HCT116 (cell line): ENCODE data around the gene CTRL. TPM values are rescaled to one million over a fixed set of nuclear protein-coding genes. Genes with fewer than 3 reads are reported as not detected.

Experiments
- ATAC-seq: fragments of 200-7000 bp; cut with Tn5 transposase; 2 replicates; pipeline ENCODE4 v1.9.1; 2020; ENCODE audit warnings: mild to moderate bottlenecking, moderate library complexity
- BruUV-seq: library from RNA; stranded (reverse); fragments of 400-500 nt; replicated peaks from 2 replicates; lab custom pipeline; 2021; lab: Mats Ljungman, UMichigan
- CTCF ChIA-PET: fragments of 300-600 bp; sonication (Branson Sonifier 250); formaldehyde crosslinking; loops from one replicate; lab custom pipeline; 2021; ENCODE audit warnings: antibody characterized with exemption; lab: Charles Lee
- POLR2A ChIA-PET: fragments of 300-600, 350-600 bp; sonication (Branson Sonifier 250); formaldehyde crosslinking; loops from one replicate; lab custom pipeline; 2021; ENCODE audit warnings: antibody characterized with exemption; lab: Charles Lee
- RAD21 ChIA-PET, 2 experiments: fragments of 300-600 bp; sonication (Branson Sonifier 250); formaldehyde crosslinking; loops; one replicate each; lab custom pipeline; 2023; ENCODE audit warnings: low total read pairs in 2 of 2; ENCODE audit not compliant: uncharacterized antibody in 2 of 2, unreplicated experiment in 2 of 2, low non-redundant PET in 1 of 2; lab: Charles Lee
- DNase-seq: peaks from one replicate; pipeline ENCODE4 v3.0.0-alpha.2; 2010; ENCODE audit warnings: low read depth, low spot score
- H2AFZ ChIP-seq: fragments of 200-600 bp; shearing (Covaris generic), sonication (generic); 2 replicates; pipeline ENCODE4 v1.6.1; 2017; ENCODE audit warnings: low read depth, mixed run types, mixed read lengths, antibody characterized with exemption, low read length; ENCODE audit not compliant: poor library complexity, severe bottlenecking
- H3K27ac ChIP-seq: 2 replicates; pipeline ENCODE4 v1.5.1; 2012; ENCODE audit warnings: low read depth, low read length
- H3K27me3 ChIP-seq: fragments of 200-600 bp; sonication (generic); 2 replicates; pipeline ENCODE4 v1.6.1; 2016; ENCODE audit warnings: mixed run types, low read length, mixed read lengths; ENCODE audit not compliant: insufficient read depth
- H3K36me3 ChIP-seq, 2 experiments: fragments of 200-500 bp in 1 of 2; fragments of 200-600 bp in 1 of 2; sonication (Bioruptor generic) in 1 of 2; sonication (generic) in 1 of 2; 2 replicates each; pipeline versions ENCODE4 v1.5.1 to v1.6.1; 2014 to 2016; ENCODE audit warnings: low read length in 2 of 2, inconsistent platforms in 1 of 2, mixed read lengths in 1 of 2, mixed run types in 1 of 2; ENCODE audit not compliant: insufficient read depth in 2 of 2, control insufficient read depth in 1 of 2
- H3K4me1 ChIP-seq, 2 experiments: fragments of 200-600 bp in 1 of 2; sonication (generic) in 1 of 2; 2 replicates each; pipeline versions ENCODE4 v1.5.1 to v1.6.1; 2012 to 2017; ENCODE audit warnings: low read length in 2 of 2, inconsistent platforms in 1 of 2, mild to moderate bottlenecking in 1 of 2, mixed read lengths in 1 of 2, mixed run types in 1 of 2, moderate library complexity in 1 of 2; ENCODE audit not compliant: insufficient read depth in 2 of 2, control insufficient read depth in 1 of 2
- H3K4me2 ChIP-seq: fragments of 200-600 bp; sonication (generic); 2 replicates; pipeline ENCODE4 v1.6.1; 2017; ENCODE audit warnings: mixed run types, low read length, mixed read lengths
- H3K4me3 ChIP-seq, 2 experiments: fragments of 200-600 bp in 1 of 2; sonication (generic) in 1 of 2; replicated peaks in 1 of 2; 2 replicates each; pipeline ENCODE4 v1.5.1; 2011 to 2016; ENCODE audit warnings: low read length in 2 of 2, control low read depth in 1 of 2, low read depth in 1 of 2, mild to moderate bottlenecking in 1 of 2, mixed read lengths in 1 of 2, mixed run types in 1 of 2
- H3K79me2 ChIP-seq: fragments of 200-600 bp; sonication (generic); 2 replicates; pipeline ENCODE4 v1.6.1; 2017; ENCODE audit warnings: mild to moderate bottlenecking, mixed run types, low read length, moderate library complexity, mixed read lengths; ENCODE audit not compliant: insufficient read depth
- H3K9ac ChIP-seq: fragments of 200-600 bp; sonication (generic); 2 replicates; pipeline ENCODE4 v1.6.1; 2016; ENCODE audit warnings: low read length, mixed read lengths
- H3K9me2 ChIP-seq: fragments of 200-600 bp; sonication (generic), shearing (Covaris generic); 2 replicates; pipeline ENCODE4 v1.6.1; 2017; ENCODE audit warnings: mixed run types, mild to moderate bottlenecking, moderate library complexity; ENCODE audit not compliant: insufficient read depth
- H3K9me3 ChIP-seq, 2 experiments: fragments of 200-500 bp in 1 of 2; fragments of 200-600 bp in 1 of 2; sonication (Bioruptor generic) in 1 of 2; sonication (generic) in 1 of 2; 2 replicates each; pipeline ENCODE4 v1.6.1; 2014 to 2017; ENCODE audit warnings: low read length in 2 of 2, mixed read lengths in 2 of 2, inconsistent platforms in 1 of 2, low read depth in 1 of 2, mild to moderate bottlenecking in 1 of 2, mixed run types in 1 of 2, moderate library complexity in 1 of 2; ENCODE audit not compliant: control insufficient read depth in 1 of 2, insufficient read depth in 1 of 2
- H4K20me1 ChIP-seq: fragments of 200-600 bp; sonication (generic), shearing (Covaris generic); 2 replicates; pipeline ENCODE4 v1.6.1; 2017; ENCODE audit warnings: mixed run types, mild to moderate bottlenecking, moderate library complexity; ENCODE audit not compliant: insufficient read depth
- EGR1 ChIP-seq: IDR thresholded peaks from 2 replicates; pipeline ENCODE4 v1.6.1; 2012; ENCODE audit warnings: low read depth
- EZH2phosphoT487 ChIP-seq: fragments of 200-600 bp; IDR thresholded peaks from 2 replicates; pipeline ENCODE4 v1.6.1; 2018; ENCODE audit warnings: antibody characterized with exemption, borderline replicate concordance
- FOSL1 ChIP-seq: IDR thresholded peaks from 2 replicates; pipeline ENCODE4 v1.6.1; 2012; ENCODE audit warnings: low read depth
- JUND ChIP-seq: IDR thresholded peaks from 2 replicates; pipeline ENCODE4 v1.6.1; 2012
- RAD21 ChIP-seq: IDR thresholded peaks from 2 replicates; pipeline ENCODE4 v1.6.1; 2012; ENCODE audit warnings: low read depth, mild to moderate bottlenecking
- SIN3A ChIP-seq: IDR thresholded peaks from 2 replicates; pipeline ENCODE4 v1.6.1; 2012; ENCODE audit warnings: low read depth
- SRF ChIP-seq: IDR thresholded peaks from 2 replicates; pipeline ENCODE4 v1.6.1; 2012; ENCODE audit warnings: low read depth
- YY1 ChIP-seq: IDR thresholded peaks from 2 replicates; pipeline ENCODE4 v1.6.1; 2011; ENCODE audit warnings: low read length, low read depth, moderate library complexity, mild to moderate bottlenecking; ENCODE audit not compliant: insufficient replicate concordance; ENCODE audit errors: extremely low read depth
- ZNF274 ChIP-seq: fragments of 200-500 bp; sonication (Bioruptor generic); IDR thresholded peaks from 2 replicates; pipeline ENCODE4 v1.6.1; 2014; ENCODE audit warnings: mild to moderate bottlenecking, low read depth, low read length, inconsistent platforms
- intact Hi-C: fragments of 100-400 bp; cut with micrococcal nuclease; formaldehyde crosslinking; loops from 2 replicates; pipeline ENCODE4 v1.10.0; 2022
- total RNA-seq: library from RNA; stranded (reverse); gene quantifications from one replicate; pipeline ENCODE4 v1.2.1, GENCODE V29; 2021; ENCODE audit not compliant: unreplicated experiment

Gene CTRL
- total RNA-seq, 1 experiment from 2014 or later = 3.4 TPM

GRCh38 chr16:67966549-67967182 lies 35.0 kb upstream of the CTRL start:
- DNase-seq = peak; percentile 24
- no peaks in the 10 kb centered on the region for H4K20me1 ChIP-seq
- H3K27me3 ChIP-seq = no peaks in the 10 kb centered on the region
- H2AFZ ChIP-seq = no peak overlapping the region
- H3K27ac ChIP-seq = peak overlapping the region; percentile 87
- ChIA-PET CTCF (interaction anchor here (0.7 kb wide), 1 partner anchor 24 kb away, joined by 4 read pairs; no protein-coding TSS in a partner anchor), RAD21 (no interaction called here), POLR2A (no interaction called here)
- peak overlapping the region; percentile 86 for H3K4me3 ChIP-seq
- H3K4me2 ChIP-seq = peak overlapping the region; percentile 87
- H3K79me2 ChIP-seq = peaks cover 32% of the 10 kb centered on the region
- intact Hi-C loops = no loop called here
- no TSS peak for BruUV-seq
- no peaks in the 10 kb centered on the region for H3K9me2 ChIP-seq
- TF ChIP-seq RAD21 (no peak), YY1 (no peak), SRF (no peak), EZH2phosphoT487 (no peak), JUND (no peak), FOSL1 (no peak), ZNF274 (no peak)
- H3K36me3 ChIP-seq = peaks cover 0 to 2% of the 10 kb centered on the region in 2 experiments; a peak in 1 of 4 replicates
- peaks cover 21 to 26% of the 10 kb centered on the region in 2 experiments for H3K4me1 ChIP-seq
- ATAC-seq = peak; percentile 60
- peak overlapping the region; percentile 92 for H3K9ac ChIP-seq
- no peaks in the 10 kb centered on the region for H3K9me3 ChIP-seq

GRCh38 chr16:67965668-67966548 lies 34.2 kb upstream of the CTRL start:
- DNase-seq (no peak), ATAC-seq (no peak)
- Histone ChIP-seq H3K36me3 (peaks cover 0 to 3% of the 10 kb centered on the region in 2 experiments; a peak in 1 of 4 replicates), H3K79me2 (peaks cover 32% of the 10 kb centered on the region), H3K4me3 (peak overlapping the region; percentile 13 to 86; a peak in 3 of 4 replicates), H3K9me3 (no peaks in the 10 kb centered on the region), H3K4me1 (peaks cover 21 to 26% of the 10 kb centered on the region in 2 experiments), H2AFZ (no peak overlapping the region), H3K27me3 (no peaks in the 10 kb centered on the region), H3K27ac (peak overlapping the region; percentile 87), H3K9me2 (no peaks in the 10 kb centered on the region), H3K9ac (peak overlapping the region; percentile 92), H3K4me2 (peak overlapping the region; percentile 87), H4K20me1 (no peaks in the 10 kb centered on the region)
- BruUV-seq = no TSS peak
- ChIA-PET POLR2A (no interaction called here), CTCF (no interaction called here), RAD21 (no interaction called here)
- TF ChIP-seq EGR1 = no peak
- TF ChIP-seq FOSL1 = no peak
- no peak for TF ChIP-seq SIN3A
- TF ChIP-seq JUND = no peak
- intact Hi-C loops = no loop called here
